Activated CD4-positive, alpha-beta T cell treated with anti-CD3 and anti-CD28 coated beads, Interleukin-2, amount 50 U/mL, for 24 hours (primary cell): Measurements from ENCODE around the gene PHKG2.

Experiments used
- DNase-seq, 2 donors: peaks; one replicate each; pipeline ENCODE4 v3.0.0-alpha.2; 2020; ENCODE audit warnings: low read depth in 1 of 2, low spot score in 1 of 2

Gene PHKG2

DNA sequence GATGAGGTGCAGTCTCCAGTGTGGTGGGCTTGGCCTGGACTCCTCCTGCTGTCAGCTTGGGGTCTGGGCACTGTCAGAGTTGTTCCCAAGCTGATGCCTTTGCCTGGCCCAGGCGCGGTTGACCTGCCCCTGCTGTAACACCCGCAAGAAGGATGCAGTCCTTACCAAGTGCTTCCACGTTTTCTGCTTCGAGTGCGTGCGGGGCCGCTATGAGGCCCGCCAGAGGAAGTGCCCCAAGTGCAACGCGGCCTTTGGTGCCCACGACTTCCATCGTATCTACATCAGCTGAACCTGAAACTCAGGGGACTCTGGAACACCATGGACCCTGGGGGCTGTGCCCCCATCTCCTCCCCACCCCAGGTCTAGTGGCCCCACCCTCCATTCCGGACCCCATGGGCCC lies 25.6 kb downstream of the PHKG2 start:
- DNase-seq: no peak

DNA sequence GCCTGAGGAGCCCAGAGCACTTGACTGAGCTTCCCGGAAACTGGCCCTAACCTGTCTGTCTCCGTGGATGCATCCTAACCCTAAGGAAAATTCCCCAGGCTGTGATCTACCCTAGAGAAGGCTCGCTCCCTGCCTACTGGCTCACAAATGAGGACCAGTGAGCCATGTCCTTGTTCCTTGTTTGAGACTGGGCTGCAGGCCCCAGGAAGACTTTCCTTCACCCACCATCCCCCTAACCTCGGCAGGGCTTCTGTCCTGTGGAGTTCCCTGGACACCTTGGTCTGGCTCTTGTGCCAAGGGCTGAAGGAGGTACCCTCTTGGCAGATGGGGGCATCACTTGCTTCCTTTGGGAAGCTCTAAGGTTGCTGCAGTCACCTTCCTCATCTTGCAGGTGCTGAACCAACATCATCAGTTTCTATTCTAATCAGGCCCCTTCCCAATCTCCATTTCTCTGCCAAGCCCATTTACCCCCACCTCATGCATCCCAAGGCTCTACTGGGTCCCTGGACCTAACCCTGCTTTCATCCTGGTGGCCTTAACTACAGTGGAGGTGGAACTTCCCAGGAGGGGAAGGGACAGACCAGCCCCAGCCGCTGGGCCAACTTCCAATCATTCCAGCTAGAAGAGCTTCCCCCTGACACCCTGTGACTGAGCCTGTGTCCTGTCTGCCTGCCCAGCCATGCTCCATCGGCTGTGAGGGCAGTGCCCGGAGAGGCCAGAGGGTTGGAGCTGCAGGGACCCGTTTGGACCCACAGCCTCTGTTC lies 26.3 kb downstream of the PHKG2 start:
- no peak for DNase-seq

DNA sequence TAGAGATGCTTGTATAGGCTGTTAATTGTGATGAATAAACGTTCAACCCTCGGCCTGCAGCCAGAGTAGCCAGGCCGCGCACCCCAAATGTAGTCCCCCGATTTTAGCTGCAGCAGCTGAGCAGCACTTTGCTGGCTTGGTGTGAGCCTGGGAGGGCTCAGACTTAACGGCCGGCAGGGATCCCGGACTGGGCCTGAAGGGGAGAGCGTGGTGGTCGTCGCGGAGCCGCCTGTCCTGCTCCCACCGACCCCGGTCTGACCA lies 26.8 kb downstream of the PHKG2 start:
- no peak for DNase-seq

DNA sequence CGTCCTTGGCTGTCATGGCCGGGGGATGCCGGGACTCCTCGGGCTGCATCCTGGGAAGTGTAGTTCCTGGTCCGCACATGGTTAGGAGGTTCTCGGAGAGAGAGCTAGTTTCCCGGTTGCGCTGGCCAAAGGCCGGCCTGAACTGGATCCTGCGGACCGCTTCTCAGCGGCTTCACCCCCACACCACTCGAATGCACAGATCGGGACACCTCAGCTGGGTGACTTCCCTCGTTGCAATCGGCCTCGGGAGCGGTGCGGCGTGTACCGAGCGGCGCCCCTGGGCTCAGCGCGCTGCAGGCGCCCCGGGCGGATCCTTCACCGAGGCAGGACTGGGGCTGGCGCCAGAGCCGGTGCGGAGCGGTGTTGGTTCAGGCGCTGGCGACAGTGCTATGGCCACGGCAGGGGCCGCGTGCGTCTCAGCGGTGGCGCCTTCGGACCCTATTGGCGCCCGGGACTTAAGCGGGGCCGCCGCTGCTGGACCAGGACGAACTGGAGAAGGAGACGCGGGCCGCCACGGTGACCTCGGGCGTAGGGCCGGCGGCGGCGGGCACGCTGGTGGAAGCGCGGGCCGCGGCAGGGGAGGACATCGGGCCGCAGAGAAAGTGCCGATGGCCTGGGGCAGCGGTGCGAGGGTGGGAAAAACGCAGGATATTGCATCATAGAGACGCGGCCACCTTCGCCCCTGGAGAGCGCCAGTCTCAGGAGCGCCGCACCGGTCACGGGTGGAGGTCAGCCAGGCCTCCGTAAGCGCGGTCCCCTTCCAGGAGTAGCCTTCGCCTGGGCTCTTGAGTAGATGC lies 27.4 kb downstream of the PHKG2 start:
- peak; percentile 45 to 58 for DNase-seq

- DNase-seq: no peak
Measured at GRCh38 chr16:30777591-30778297, 29.5 kb downstream of the PHKG2 start.

DNA sequence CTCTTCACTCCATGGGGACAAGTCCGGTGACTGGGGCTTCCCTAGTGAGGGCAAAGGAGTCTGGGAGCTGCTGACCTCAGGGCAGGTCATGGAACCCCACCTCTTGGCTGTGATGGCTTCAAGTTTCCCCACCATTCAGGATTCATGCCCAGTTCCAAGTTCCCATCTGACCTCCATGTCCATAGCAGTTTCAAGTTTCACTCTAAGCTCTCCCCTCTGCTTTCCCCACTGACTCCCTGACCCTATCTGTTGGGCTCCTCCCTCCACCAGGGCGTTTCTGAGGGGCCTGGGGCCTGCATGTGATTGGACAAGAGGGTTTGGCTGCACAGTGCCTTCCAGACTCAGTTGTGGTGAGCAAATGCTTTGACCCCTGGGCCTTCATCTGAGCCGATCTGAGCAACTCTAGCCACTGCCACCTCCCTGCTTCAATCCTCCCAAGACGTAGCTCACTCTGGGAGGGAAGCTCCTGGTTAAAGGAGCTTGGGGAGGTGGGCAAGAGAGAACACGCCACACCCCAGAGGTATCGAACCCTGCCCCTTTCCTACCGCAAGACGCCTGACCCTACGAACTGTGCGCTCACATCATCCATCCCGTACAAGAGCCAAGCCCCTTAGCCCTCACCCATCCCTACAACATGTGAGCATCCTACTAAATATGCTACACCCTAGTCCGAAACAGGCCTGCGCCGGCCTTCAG lies 30.5 kb downstream of the PHKG2 start:
- no peak for DNase-seq

DNA sequence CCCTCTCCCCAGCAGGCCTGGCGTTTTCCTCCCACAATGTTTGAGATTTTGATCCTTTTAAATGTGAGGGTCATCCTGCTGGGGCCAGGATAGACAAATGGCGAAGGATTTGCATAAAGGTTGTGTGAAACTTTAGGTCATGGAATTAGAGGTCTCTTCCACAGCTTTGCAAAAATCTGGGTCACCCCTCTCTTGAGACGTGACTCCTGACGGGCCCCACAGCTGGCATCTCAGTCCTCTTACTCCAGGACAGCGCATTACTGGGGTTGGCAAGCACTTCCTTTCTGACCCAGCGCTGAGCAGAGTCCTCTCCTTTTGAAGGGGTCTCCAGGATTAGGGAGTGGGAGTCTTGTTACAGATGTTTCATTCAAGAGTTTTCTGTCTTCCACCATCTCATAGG lies 31.4 kb downstream of the PHKG2 start:
- no peak for DNase-seq

DNA sequence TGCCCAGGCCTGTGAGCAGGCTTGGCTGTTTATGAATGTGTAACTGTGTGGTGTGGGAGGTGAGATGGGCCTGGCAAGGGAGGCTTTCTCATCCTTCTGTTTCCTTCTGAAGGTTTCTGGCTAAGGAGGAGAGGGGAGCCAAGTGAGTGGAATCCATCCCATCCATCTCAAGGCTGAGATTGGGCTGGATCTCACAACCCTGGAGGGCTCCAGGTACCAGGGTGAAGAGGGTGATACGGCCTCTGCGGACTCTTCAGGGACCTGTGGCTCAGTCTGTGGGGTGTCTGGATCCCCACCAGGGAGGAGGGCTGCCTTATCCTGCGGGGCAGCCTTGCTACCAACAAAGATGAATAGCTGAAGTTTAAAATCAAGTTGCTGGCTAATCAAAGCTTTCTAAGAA lies 31.8 kb downstream of the PHKG2 start:
- DNase-seq: no peak

GRCh38 chr16:30780549-30780948 lies 32.3 kb downstream of the PHKG2 start:
- no peak for DNase-seq

GRCh38 chr16:30782486-30783279 lies 34.5 kb downstream of the PHKG2 start:
- DNase-seq: no peak

DNA sequence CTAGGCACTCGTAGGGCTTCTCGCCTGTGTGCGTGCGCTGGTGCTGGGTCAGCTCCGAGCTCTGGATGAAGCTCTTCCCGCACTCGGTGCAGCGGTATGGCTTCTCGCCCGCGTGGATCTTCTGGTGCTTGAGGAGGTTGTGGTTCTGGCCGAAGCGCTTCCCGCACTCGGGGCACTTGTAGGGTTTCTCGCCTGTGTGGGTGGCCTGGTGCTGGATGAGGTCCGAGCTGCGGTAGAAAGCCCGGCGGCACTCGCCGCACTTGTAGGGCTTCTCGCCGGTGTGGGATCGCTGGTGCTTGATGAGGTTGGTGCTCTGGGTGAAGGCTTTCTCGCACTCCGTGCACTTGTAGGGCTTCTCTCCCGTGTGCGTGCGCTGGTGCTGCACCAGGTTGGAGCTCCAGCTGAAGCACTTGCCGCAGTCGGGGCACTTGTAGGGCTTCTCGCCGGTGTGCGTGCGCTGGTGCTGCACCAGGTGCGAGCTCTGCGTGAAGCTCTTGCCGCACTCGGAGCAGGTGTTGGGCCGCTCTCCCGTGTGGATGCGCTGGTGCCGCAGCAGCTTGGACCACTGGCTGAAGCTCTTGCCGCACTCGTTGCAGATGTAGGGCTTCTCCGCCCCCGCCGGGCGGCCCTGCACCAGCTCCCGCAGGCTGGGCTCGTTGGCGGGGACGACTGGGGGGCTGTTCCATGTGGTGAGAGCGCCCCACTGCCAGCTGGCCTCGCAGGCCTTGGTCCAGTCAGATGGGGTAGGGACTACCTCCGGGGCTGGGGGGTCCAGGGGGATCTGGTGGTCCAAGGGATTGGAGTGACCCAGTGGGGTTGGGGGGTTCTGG lies 35.3 kb downstream of the PHKG2 start:
- DNase-seq: no peak

DNA sequence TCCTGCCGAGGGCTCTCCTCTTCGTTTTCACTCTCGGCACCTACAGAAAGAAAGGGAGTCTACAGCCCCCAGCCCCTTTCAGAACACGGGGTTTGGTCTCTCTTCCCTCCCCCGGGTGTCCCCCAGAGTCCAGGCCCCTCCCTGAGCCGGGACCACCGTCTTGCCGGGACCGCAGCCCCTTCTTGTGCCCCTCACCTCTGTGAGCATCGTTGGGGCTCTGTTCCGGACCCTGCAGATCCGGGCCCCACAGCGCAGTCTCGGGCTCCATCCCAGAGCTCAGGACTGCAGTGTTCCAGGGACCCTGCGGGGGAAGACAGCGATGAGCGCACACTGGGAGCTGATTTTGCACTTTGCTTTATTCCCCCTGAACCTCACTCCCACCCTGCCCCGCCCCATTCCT lies 36.0 kb downstream of the PHKG2 start:
- DNase-seq: no peak

GRCh38 chr16:30785126-30786106 lies 37.2 kb downstream of the PHKG2 start:
- no peak for DNase-seq

GRCh38 chr16:30786115-30786935 lies 38.1 kb downstream of the PHKG2 start:
- no peak for DNase-seq

- DNase-seq: no peak
Measured at GRCh38 chr16:30786936-30787612, 38.8 kb downstream of the PHKG2 start, which contains the start of gene ZNF629. ZNF629 (minus strand) TSS chr16:30787205; CDS start chr16:30784482, 2,723 bp downstream.

DNA sequence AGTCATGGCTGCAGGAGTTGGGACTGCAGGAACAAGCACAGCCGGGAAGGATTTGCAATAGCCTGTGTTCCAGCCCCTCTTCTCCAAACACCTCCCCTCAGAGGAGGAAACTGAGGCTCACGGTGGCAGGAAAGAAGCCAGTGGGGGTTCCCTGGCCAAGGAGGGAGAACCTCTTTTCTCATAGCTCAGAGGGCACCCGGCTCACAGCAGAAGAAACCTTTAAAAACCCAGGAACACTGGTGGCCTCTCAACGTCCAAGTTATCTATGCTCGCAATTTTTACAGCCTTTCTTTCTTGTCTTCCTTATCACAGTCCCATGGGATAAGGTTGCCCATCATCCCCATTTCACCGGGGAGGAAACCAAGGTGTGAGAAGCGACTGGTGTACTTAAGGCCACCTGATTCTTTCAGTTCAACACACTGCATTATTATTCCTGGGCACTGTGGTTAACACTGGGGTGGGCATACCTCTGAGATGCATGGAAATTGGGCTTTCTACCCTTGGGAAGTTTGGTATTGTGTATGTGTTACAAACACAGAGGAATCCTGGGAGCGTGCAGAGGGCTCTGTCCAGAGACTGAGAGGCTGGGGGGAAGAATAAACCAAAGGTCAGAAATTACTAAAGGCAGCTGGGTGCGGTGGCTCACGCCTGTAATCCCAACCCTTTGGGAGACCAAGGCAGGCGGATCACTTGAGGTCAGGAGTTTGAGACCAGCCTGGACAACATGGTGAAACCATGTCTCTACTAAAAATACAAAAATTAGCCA lies 39.6 kb downstream of the PHKG2 start:
- DNase-seq: no peak
